Peyer's patch (tissue), 4 donors: ENCODE results near the gene APOM. TPM values are rescaled to one million over a fixed set of nuclear protein-coding genes. Genes with fewer than 3 reads are reported as not detected.

Experiments
- DNase-seq, 3 donors: peaks; one replicate each; pipeline ENCODE4 v3.0.0-alpha.2; 2017 to 2019
- H3K27ac ChIP-seq, 4 donors: fragments of 200-600 bp; sonication (generic); one replicate each; pipeline ENCODE4 v1.5.1; 2016 to 2019
- H3K27me3 ChIP-seq, 2 donors: fragments of 200-600 bp; sonication (generic); one replicate each; pipeline ENCODE4 v1.5.1; 2019
- H3K36me3 ChIP-seq, 3 donors: fragments of 200-600 bp; sonication (generic); one replicate each; pipeline ENCODE4 v1.5.1; 2016 to 2019
- H3K4me1 ChIP-seq, 4 donors: fragments of 200-600 bp; sonication (generic); one replicate each; pipeline ENCODE4 v1.5.1; 2016 to 2019
- H3K4me3 ChIP-seq, 4 donors: fragments of 200-600 bp; sonication (generic); 1 replicate in 3 of 4; 2 replicates in 1 of 4; pipeline ENCODE4 v1.5.1; 2016 to 2019; ENCODE audit warnings: mild to moderate bottlenecking in 1 of 4
- H3K9me3 ChIP-seq, 4 donors: fragments of 200-600 bp; sonication (generic); one replicate each; pipeline ENCODE4 v1.5.1; 2016 to 2019; ENCODE audit warnings: mild to moderate bottlenecking in 1 of 4
- CTCF ChIP-seq, 6 experiments: fragments of 450-650 bp in 4 of 6; fragments of 200-600 bp in 2 of 6; sonication (generic) in 1 of 6; IDR thresholded peaks; one replicate each; pipeline ENCODE4 v1.5.1; 2017 to 2019; ENCODE audit warnings: antibody characterized with exemption in 6 of 6, mild to moderate bottlenecking in 3 of 6, moderate library complexity in 1 of 6
- POLR2A ChIP-seq, 2 donors: fragments of 450-650 bp; IDR thresholded peaks; one replicate each; pipeline ENCODE4 v1.5.1; 2017; ENCODE audit warnings: antibody characterized with exemption in 2 of 2, mild to moderate bottlenecking in 2 of 2, moderate library complexity in 2 of 2
- total RNA-seq, 4 donors: library from RNA; depleted of rRNA; stranded (reverse); fragments of >200 nt; gene quantifications; one replicate each; pipeline ENCODE4 v1.1.0, GENCODE V29; 2016

APOM gene
- total RNA-seq, 4 donors from 2014 or later: 10.0 to 34.9 (median 10.9) TPM; not detected in 1

- peaks cover 0 to 25% (median 3%) of the 10 kb centered on the region in 4 donors for H3K4me1 ChIP-seq
- no peaks in the 10 kb centered on the region for H3K27me3 ChIP-seq
- no peak for DNase-seq
- peaks cover 0 to 4% (median 0%) of the 10 kb centered on the region in 3 donors for H3K36me3 ChIP-seq
- TF ChIP-seq POLR2A (IDR thresholded peaks at IDR 0.05) (no peak), CTCF (IDR thresholded peaks at IDR 0.05) (no peak)
- no peaks in the 10 kb centered on the region for H3K9me3 ChIP-seq
- no peak overlapping the region for H3K27ac ChIP-seq
- H3K4me3 ChIP-seq: no peak overlapping the region
Measured at GRCh38 chr6:31677955-31678354, 22.3 kb downstream of the APOM start.

DNA sequence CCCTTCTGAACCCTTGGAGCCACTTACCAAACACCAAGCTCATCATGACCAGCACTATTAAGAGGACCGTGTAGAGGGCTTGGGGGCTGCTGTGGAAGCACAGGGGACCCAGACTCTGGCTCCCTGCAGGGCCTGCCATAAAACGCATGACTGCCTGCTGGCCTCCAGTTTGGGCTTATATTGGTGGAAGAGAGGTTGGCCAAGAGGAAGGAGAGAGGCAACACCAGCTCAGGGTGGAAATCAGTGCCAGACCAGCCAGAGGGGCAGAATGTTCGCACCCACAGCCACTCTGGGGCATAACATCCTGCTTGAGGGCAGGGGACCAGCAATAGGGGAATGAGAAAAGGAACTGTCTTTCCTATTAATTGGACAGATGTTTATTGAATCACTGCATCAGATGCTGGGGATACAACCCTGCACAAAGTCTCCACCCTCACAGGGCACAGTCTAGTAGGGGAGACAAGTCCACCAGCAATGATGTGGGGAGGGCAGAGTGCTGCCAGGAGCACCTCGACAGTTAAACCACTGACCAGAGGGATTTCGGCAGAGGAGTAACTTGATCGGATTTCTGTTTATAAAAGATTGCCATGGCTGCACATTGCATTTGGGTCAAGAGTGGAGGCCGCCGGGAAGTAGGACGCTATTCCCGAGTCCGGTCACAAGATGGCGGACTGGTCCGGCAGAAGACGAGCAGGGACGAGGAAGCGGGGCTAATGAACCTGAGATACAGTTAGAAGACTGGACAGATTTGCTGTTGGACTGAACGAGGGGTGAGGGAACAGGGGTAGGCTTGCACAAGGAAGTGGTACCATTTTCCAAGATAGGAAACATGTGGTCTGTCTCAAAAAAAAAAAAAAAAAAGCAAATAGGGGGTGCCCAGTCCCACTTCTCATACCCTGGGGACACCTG is 24.8 kb downstream of the APOM start, which contains the start of gene LY6G5C:
Gene LY6G5C (minus strand): TSS at position 842 of the 909 bp plus-strand sequence. CDS start 694 bp downstream, at position 148.
- DNase-seq: peak; percentile 78 to 92 (median 83)
- H3K4me3 ChIP-seq: peak within 1 kb of the TSS; percentile 41 to 69 (median 60)
- H3K27me3 ChIP-seq: no peaks in the 10 kb centered on the region
- no peaks in the 10 kb centered on the region for H3K36me3 ChIP-seq
- TF ChIP-seq POLR2A (IDR thresholded peaks at IDR 0.05) (peak in 1 of 2 donors; percentile 17), CTCF (IDR thresholded peaks at IDR 0.05) (peak; percentile 47 to 88 (median 82))
- H3K27ac ChIP-seq: peak within 1 kb of the TSS; percentile 59 to 77 (median 69)
- peaks cover 0 to 25% (median 3%) of the 10 kb centered on the region in 4 donors for H3K4me1 ChIP-seq
- H3K9me3 ChIP-seq: no peaks in the 10 kb centered on the region

GRCh38 chr6:31681135-31681671 is 25.5 kb downstream of the APOM start:
- Histone ChIP-seq H3K27ac (peak overlapping the region; percentile 59 to 77 (median 69)), H3K36me3 (peaks cover 0 to 7% (median 0%) of the 10 kb centered on the region in 3 donors), H3K27me3 (no peaks in the 10 kb centered on the region), H3K4me3 (peak overlapping the region; percentile 41 to 69 (median 60)), H3K4me1 (peaks cover 0 to 25% (median 3%) of the 10 kb centered on the region in 4 donors), H3K9me3 (no peaks in the 10 kb centered on the region)
- TF ChIP-seq CTCF (IDR thresholded peaks at IDR 0.05) (peak in 2 of 6 experiments; percentile 5 to 12), POLR2A (IDR thresholded peaks at IDR 0.05) (no peak)
- peak; percentile 50 to 67 (median 65) for DNase-seq

- TF ChIP-seq CTCF (IDR thresholded peaks at IDR 0.05) (no peak), POLR2A (IDR thresholded peaks at IDR 0.05) (no peak)
- Histone ChIP-seq H3K4me1 (peaks cover 0 to 25% (median 3%) of the 10 kb centered on the region in 4 donors), H3K9me3 (no peaks in the 10 kb centered on the region), H3K27me3 (no peaks in the 10 kb centered on the region), H3K36me3 (peaks cover 0 to 31% (median 0%) of the 10 kb centered on the region in 3 donors), H3K4me3 (peak overlapping the region in 1 of 4 donors; percentile 45), H3K27ac (peak overlapping the region in 3 of 4 donors; percentile 55 to 81 (median 70))
- no peak for DNase-seq
Measured at GRCh38 chr6:31683591-31683990, 27.9 kb downstream of the APOM start.

DNA sequence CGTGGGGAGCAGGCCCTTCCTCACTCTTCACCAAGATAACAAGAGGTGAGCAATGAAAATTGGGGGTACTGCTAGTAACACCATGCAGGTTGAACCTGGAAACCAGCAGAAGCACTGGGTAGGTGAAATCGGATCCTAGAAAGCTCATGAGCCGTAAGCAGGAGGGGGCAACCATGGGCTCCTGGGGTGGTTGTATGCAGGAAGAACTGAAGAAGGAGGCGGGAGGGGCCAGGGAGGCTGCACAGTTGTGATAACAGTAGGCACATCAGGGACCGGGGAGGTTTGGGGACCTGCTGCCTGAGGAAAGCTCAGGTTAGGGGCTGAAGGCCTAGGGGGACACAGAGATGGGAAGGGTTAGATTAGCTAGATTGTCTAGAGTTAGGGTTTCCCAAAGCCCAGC is 30.8 kb downstream of the APOM start:
- no peak for TF ChIP-seq CTCF (IDR thresholded peaks at IDR 0.05)
- TF ChIP-seq POLR2A (IDR thresholded peaks at IDR 0.05): no peak
- no peak for DNase-seq
- H3K36me3 ChIP-seq: peaks cover 0 to 59% (median 0%) of the 10 kb centered on the region in 3 donors
- H3K27me3 ChIP-seq: no peaks in the 10 kb centered on the region
- no peaks in the 10 kb centered on the region for H3K9me3 ChIP-seq
- no peak overlapping the region for H3K4me3 ChIP-seq
- no peak overlapping the region for H3K27ac ChIP-seq
- H3K4me1 ChIP-seq: peaks cover 0 to 16% (median under 1%) of the 10 kb centered on the region in 4 donors
